ENCODE data around the gene TMPRSS11A.

DNA sequence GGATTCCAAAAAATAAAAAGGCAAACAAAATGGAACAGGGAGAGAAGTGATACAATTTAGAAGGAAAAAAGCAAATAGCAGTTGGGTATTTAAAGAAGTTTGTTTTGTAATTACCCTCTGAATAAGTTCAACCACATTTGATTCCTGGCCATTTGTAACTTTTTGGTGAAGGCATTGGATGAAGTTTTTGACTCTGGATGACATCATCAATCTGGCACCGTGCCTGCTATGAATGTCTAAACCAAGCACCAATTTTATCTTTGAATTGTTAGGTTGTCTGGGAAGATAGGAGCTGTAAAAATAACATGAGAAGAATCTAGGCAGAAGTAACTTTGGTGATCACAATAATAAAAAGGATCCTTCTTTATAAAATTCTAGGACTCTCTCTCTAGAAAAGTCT, 29.5 kb downstream of the TMPRSS11A start:
- TF ChIP-seq EZH2 (IDR thresholded peaks at IDR 0.05) (no peak), POLR2AphosphoS5 (IDR thresholded peaks at IDR 0.05; ENCODE audit: borderline replicate concordance, low read depth, low read length) (no peak)
